Measurements from ENCODE around the gene PDLIM7.

DNA sequence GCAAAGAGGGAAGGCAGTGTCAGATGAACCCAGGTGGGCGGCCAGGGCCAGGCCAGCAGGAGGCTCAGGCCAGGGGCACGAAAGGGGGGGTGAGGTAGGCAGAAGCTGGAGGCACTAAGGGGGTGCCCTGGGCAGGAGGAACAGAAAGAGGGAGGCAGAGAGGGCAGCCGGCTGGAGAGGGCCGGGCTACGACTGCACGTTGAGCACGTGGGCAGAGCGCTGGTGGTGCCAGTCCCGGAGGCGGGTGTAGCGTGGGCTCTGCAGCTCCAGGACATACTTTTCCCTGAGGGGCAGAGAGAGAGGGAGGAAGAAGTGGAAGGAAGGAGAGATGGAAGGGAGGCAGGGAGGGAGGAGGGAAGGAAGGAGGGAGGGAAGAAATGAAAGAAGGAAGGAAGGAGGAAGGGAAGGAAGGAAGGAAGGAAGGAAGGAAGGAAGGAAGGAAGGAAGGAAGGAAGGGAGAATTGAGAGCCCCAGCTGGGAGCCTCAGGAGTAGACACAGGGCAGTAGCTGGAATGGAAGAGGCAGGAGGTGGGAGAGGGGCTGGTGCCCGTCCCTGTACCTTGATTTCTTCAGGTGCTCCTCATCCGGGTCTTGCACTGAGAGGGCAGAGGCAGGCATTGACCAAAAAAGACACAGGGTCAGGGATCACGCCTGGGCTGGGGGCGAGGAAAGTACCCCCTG, 7.0 kb downstream of the PDLIM7 start:
- TF ChIP-seq, protein P1, sequence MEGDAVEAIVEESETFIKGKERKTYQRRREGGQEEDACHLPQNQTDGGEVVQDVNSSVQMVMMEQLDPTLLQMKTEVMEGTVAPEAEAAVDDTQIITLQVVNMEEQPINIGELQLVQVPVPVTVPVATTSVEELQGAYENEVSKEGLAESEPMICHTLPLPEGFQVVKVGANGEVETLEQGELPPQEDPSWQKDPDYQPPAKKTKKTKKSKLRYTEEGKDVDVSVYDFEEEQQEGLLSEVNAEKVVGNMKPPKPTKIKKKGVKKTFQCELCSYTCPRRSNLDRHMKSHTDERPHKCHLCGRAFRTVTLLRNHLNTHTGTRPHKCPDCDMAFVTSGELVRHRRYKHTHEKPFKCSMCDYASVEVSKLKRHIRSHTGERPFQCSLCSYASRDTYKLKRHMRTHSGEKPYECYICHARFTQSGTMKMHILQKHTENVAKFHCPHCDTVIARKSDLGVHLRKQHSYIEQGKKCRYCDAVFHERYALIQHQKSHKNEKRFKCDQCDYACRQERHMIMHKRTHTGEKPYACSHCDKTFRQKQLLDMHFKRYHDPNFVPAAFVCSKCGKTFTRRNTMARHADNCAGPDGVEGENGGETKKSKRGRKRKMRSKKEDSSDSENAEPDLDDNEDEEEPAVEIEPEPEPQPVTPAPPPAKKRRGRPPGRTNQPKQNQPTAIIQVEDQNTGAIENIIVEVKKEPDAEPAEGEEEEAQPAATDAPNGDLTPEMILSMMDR (conservative IDR thresholded peaks at IDR 0.05; ENCODE audit: low read depth, low read length), result no peak
- TF ChIP-seq POLR2A (IDR thresholded peaks at IDR 0.05; ENCODE audit: low read depth, low read length) (no peak), FOS (IDR thresholded peaks at IDR 0.05; ENCODE audit: low read depth, low read length) (no peak), MXI1 (IDR thresholded peaks at IDR 0.05; ENCODE audit: borderline replicate concordance, low read depth, low read length) (no peak), RAD21 (IDR thresholded peaks at IDR 0.05; ENCODE audit: low read length) (no peak), MAZ (IDR thresholded peaks at IDR 0.05; ENCODE audit: borderline replicate concordance, low read depth, low read length) (no peak), CEBPB (IDR thresholded peaks at IDR 0.05; ENCODE audit: low read depth, low read length) (no peak), SMC3 (IDR thresholded peaks at IDR 0.05; ENCODE audit: low read depth, low read length) (no peak), CHD1 (IDR thresholded peaks at IDR 0.05; ENCODE audit: low read depth, low read length) (no peak), NFE2L2 (IDR thresholded peaks at IDR 0.05; ENCODE audit: low read depth, low read length) (no peak), RCOR1 (IDR thresholded peaks at IDR 0.05; ENCODE audit: insufficient replicate concordance, low read length) (no peak), BHLHE40 (IDR thresholded peaks at IDR 0.05; ENCODE audit: low read depth, low read length) (no peak)
- TF ChIP-seq, protein P2, sequence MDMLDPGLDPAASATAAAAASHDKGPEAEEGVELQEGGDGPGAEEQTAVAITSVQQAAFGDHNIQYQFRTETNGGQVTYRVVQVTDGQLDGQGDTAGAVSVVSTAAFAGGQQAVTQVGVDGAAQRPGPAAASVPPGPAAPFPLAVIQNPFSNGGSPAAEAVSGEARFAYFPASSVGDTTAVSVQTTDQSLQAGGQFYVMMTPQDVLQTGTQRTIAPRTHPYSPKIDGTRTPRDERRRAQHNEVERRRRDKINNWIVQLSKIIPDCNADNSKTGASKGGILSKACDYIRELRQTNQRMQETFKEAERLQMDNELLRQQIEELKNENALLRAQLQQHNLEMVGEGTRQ (IDR thresholded peaks at IDR 0.05; ENCODE audit: low read depth, low read length), result no peak

Measured in IMR-90 (cell line).